NOMO-1 treated with DMSO at 0.1 percent for 48 hours (cell line): Measurements from ENCODE around the gene TRPC4AP.

Experiments
- DNase-seq: peaks from one replicate; lab custom pipeline; 2025; ENCODE audit not compliant: unreplicated experiment; lab: John Stamatoyannopoulos, UW

Gene TRPC4AP

GRCh38 chr20:35092524-35093266 is at the start of gene TRPC4AP:
TRPC4AP (minus strand) TSS chr20:35092807; CDS start chr20:35092781, 26 bp downstream.
- DNase-seq: peak; percentile 87

GRCh38 chr20:35135867-35136586 is 43.4 kb upstream of the TRPC4AP start:
- no peak for DNase-seq

GRCh38 chr20:35134880-35135279 is 42.3 kb upstream of the TRPC4AP start:
- DNase-seq: no peak

- no peak for DNase-seq
Observed at GRCh38 chr20:35134472-35134871, 41.9 kb upstream of the TRPC4AP start.

- no peak for DNase-seq
Observed at GRCh38 chr20:35133735-35134134, 41.1 kb upstream of the TRPC4AP start.

GRCh38 chr20:35133031-35133430 is 40.4 kb upstream of the TRPC4AP start:
- DNase-seq: no peak

- no peak for DNase-seq
Observed at GRCh38 chr20:35131934-35132333, 39.3 kb upstream of the TRPC4AP start.

GRCh38 chr20:35129647-35130069 is 37.1 kb upstream of the TRPC4AP start:
- DNase-seq: peak; percentile 51

GRCh38 chr20:35125753-35126152 is 33.1 kb upstream of the TRPC4AP start:
- no peak for DNase-seq

- no peak for DNase-seq
Observed at GRCh38 chr20:35122756-35123405, 30.3 kb upstream of the TRPC4AP start.

GRCh38 chr20:35121186-35121585 is 28.6 kb upstream of the TRPC4AP start:
- DNase-seq: no peak

- peak; percentile 95 for DNase-seq
Observed at GRCh38 chr20:35120012-35120701, 27.6 kb upstream of the TRPC4AP start.

GRCh38 chr20:35117629-35118028 is 25.0 kb upstream of the TRPC4AP start:
- no peak for DNase-seq

GRCh38 chr20:35117196-35117595 is 24.6 kb upstream of the TRPC4AP start:
- no peak for DNase-seq

GRCh38 chr20:35116258-35116657 is 23.7 kb upstream of the TRPC4AP start:
- no peak for DNase-seq

GRCh38 chr20:35115606-35116005 is 23.0 kb upstream of the TRPC4AP start:
- DNase-seq: no peak

GRCh38 chr20:35112276-35112675 is 19.7 kb upstream of the TRPC4AP start:
- DNase-seq: peak; percentile 58

GRCh38 chr20:35111141-35111888 is 18.7 kb upstream of the TRPC4AP start:
- DNase-seq: peak; percentile 11

- no peak for DNase-seq
Observed at GRCh38 chr20:35108921-35109320, 16.3 kb upstream of the TRPC4AP start.

- DNase-seq: no peak
Observed at GRCh38 chr20:35106827-35107380, 14.3 kb upstream of the TRPC4AP start.
